MM.1S (cell line): ENCODE measurements around the gene DHRS7C.

Experiments used
- DNase-seq: peaks from one replicate; pipeline ENCODE4 v3.0.0-alpha.2; 2015
- H2AFZ ChIP-seq: fragments of 300-600 bp; sonication (generic); 2 replicates; pipeline ENCODE4 v1.6.0; 2016; ENCODE audit warnings: antibody characterized with exemption, low read length
- H3F3A ChIP-seq: fragments of 300-600 bp; sonication (generic); 2 replicates; pipeline ENCODE4 v1.6.1; 2016; ENCODE audit warnings: mild to moderate bottlenecking, antibody characterized with exemption, low read length, moderate library complexity, mixed read lengths; ENCODE audit not compliant: insufficient read depth
- H3K27ac ChIP-seq: fragments of 300-600 bp; sonication (generic); 2 replicates; pipeline ENCODE4 v1.5.1; 2016; ENCODE audit warnings: mild to moderate bottlenecking, low read length
- H3K27me3 ChIP-seq: fragments of 300-600 bp; sonication (generic); replicated peaks from 2 replicates; pipeline ENCODE4 v1.6.0; 2016; ENCODE audit warnings: low read length; ENCODE audit not compliant: insufficient read depth
- H3K36me3 ChIP-seq: fragments of 300-600 bp; sonication (generic); replicated peaks from 2 replicates; pipeline ENCODE4 v1.6.1; 2016; ENCODE audit warnings: mild to moderate bottlenecking, low read length, mixed read lengths; ENCODE audit not compliant: insufficient read depth
- H3K4me1 ChIP-seq: fragments of 300-600 bp; sonication (generic); 2 replicates; pipeline ENCODE4 v1.6.1; 2016; ENCODE audit warnings: low read length, mixed read lengths
- H3K4me2 ChIP-seq: fragments of 300-600 bp; sonication (generic); 2 replicates; pipeline ENCODE4 v1.6.0; 2016; ENCODE audit warnings: low read depth, low read length
- H3K4me3 ChIP-seq: fragments of 300-600 bp; sonication (generic); 2 replicates; pipeline ENCODE4 v1.5.1; 2016; ENCODE audit warnings: low read length, mixed read lengths
- H3K79me2 ChIP-seq: fragments of 300-600 bp; sonication (generic); 2 replicates; pipeline ENCODE4 v1.6.1; 2016; ENCODE audit warnings: mixed run types, low read length, mixed read lengths
- H3K9ac ChIP-seq: fragments of 300-600 bp; sonication (generic); 2 replicates; pipeline ENCODE4 v1.6.1; 2016; ENCODE audit warnings: low read length, mixed read lengths
- H3K9me2 ChIP-seq: fragments of 300-600 bp; sonication (generic); replicated peaks from 2 replicates; pipeline ENCODE4 v1.6.1; 2016; ENCODE audit warnings: mild to moderate bottlenecking, low read length, mixed read lengths; ENCODE audit not compliant: insufficient read depth
- H3K9me3 ChIP-seq: fragments of 300-600 bp; sonication (generic); replicated peaks from 2 replicates; pipeline ENCODE4 v1.6.1; 2016; ENCODE audit warnings: mild to moderate bottlenecking, low read length, mixed read lengths; ENCODE audit not compliant: insufficient read depth
- H4K20me1 ChIP-seq: fragments of 300-600 bp; sonication (generic); 2 replicates; pipeline ENCODE4 v1.6.1; 2016; ENCODE audit warnings: mild to moderate bottlenecking, low read length, moderate library complexity, mixed read lengths; ENCODE audit not compliant: insufficient read depth
- CTCF ChIP-seq: fragments of 300-600 bp; sonication (generic); IDR thresholded peaks from 2 replicates; pipeline ENCODE4 v1.5.1; 2016; ENCODE audit warnings: antibody characterized with exemption, low read length, mixed read lengths
- EZH2 ChIP-seq: fragments of 300-600 bp; sonication (generic); optimal IDR thresholded peaks from 2 replicates; pipeline ENCODE3; 2017; ENCODE audit warnings: low read depth, mild to moderate bottlenecking, antibody characterized with exemption, low read length, mixed read lengths
- EZH2phosphoT487 ChIP-seq: fragments of 300-600 bp; sonication (generic); IDR thresholded peaks from 2 replicates; pipeline ENCODE4 v1.6.1; 2018; ENCODE audit warnings: antibody characterized with exemption, low read length

Gene DHRS7C

DNA sequence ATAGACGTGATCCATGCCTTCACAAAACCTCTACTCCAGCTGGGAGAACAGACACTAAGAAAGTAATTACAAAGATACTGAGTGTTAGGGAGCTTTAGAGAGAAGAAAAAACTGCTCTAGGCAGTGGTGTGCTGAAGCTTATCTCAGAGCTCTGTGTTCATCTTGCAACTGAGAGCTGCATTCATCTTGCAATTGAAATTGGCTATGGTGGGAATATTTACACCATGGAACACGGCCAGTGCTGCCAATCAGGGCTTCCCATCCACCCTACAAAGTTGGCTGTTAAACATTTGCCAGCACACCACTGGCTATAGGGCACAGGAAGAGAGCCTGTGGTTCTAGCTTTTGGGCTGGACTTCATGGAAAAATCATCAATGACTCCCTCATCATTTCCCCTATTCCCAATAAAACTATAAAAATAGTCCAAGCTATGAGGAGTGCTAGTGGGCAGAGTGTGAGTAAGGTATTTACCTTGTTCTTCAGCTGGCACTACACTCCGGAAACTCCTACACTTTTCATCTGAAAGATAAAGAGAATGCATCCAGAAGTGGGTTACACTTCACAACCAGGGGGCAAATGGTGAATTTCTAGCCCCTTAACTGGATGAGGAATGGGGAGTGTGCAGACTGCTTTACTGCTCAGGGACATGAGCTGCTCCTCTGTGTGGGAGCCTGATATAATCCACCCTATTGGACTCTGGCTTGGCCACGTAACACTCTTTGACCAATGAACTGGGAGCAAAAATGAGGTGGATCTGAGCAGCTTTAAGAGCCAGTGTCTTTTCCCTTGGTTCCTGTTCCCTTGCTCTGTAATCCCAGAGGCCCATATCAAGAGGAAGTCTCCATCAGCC lies 18.9 kb upstream of the DHRS7C start:
- Histone ChIP-seq H3K36me3 (no peaks in the 10 kb centered on the region), H3K9ac (no peak overlapping the region), H2AFZ (no peak overlapping the region), H4K20me1 (no peaks in the 10 kb centered on the region), H3K4me2 (no peak overlapping the region), H3K27ac (no peak overlapping the region), H3K9me3 (no peaks in the 10 kb centered on the region), H3K4me1 (no peaks in the 10 kb centered on the region), H3K27me3 (no peaks in the 10 kb centered on the region), H3K4me3 (no peak overlapping the region), H3K79me2 (no peaks in the 10 kb centered on the region), H3F3A (no peaks in the 10 kb centered on the region), H3K9me2 (no peaks in the 10 kb centered on the region)
- TF ChIP-seq CTCF (no peak), EZH2 (no peak), EZH2phosphoT487 (no peak)
- no peak for DNase-seq

DNA sequence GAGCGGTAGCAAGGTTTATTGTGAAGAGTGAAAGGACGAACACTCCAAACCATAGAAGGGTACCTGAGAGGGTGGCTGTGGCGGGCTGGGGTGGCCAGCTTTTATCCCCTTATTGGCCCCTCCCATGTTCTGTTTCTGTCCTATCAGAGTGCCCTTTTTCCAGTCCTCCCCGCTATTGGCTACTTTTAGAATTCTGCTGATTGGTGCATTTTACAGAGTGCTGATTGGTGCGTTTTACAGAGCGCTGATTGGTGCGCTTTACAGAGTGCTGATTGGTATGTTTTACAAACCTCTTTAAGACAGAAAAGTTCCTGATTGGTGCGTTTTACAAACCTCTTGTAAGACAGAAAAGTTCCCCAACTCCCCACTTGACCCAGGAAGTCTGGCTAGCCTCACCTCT lies 18.0 kb upstream of the DHRS7C start:
- no peak overlapping the region for H3K9ac ChIP-seq
- TF ChIP-seq EZH2 (no peak), CTCF (no peak), EZH2phosphoT487 (no peak)

GRCh38 chr17:9806699-9807098 lies 15.3 kb upstream of the DHRS7C start:
- Histone ChIP-seq H3F3A (no peaks in the 10 kb centered on the region), H4K20me1 (no peaks in the 10 kb centered on the region), H3K27ac (no peak overlapping the region), H3K4me2 (no peak overlapping the region), H3K79me2 (no peaks in the 10 kb centered on the region), H3K9me3 (no peaks in the 10 kb centered on the region), H3K4me1 (no peaks in the 10 kb centered on the region), H3K36me3 (no peaks in the 10 kb centered on the region), H2AFZ (no peak overlapping the region), H3K4me3 (no peak overlapping the region), H3K27me3 (no peaks in the 10 kb centered on the region), H3K9ac (no peak overlapping the region), H3K9me2 (no peaks in the 10 kb centered on the region)
- no peak for TF ChIP-seq EZH2phosphoT487
- TF ChIP-seq CTCF, result no peak
- no peak for TF ChIP-seq EZH2
- no peak for DNase-seq

More for the DNA sequence above, 18.0 kb upstream of the DHRS7C start:
- Histone ChIP-seq H3K4me1 (no peaks in the 10 kb centered on the region), H3K9me2 (no peaks in the 10 kb centered on the region), H3K27ac (no peak overlapping the region), H3K4me2 (no peak overlapping the region), H3K4me3 (no peak overlapping the region), H3K79me2 (no peaks in the 10 kb centered on the region), H3K27me3 (no peaks in the 10 kb centered on the region), H3F3A (no peaks in the 10 kb centered on the region), H2AFZ (no peak overlapping the region), H3K36me3 (no peaks in the 10 kb centered on the region), H3K9me3 (no peaks in the 10 kb centered on the region), H4K20me1 (no peaks in the 10 kb centered on the region)
- DNase-seq, result no peak
